HUES6 (cell line): Measurements from ENCODE around the gene STEAP4.

Experiments used
- H3K27ac ChIP-seq: 2 replicates; pipeline ENCODE4 v1.7.0; 2013; ENCODE audit warnings: low read depth, mild to moderate bottlenecking, low read length, inconsistent platforms
- H3K27me3 ChIP-seq: 2 replicates; pipeline ENCODE4 v1.6.1; 2013; ENCODE audit warnings: low read length; ENCODE audit not compliant: control insufficient read depth, insufficient read depth
- H3K36me3 ChIP-seq: 2 replicates; pipeline ENCODE4 v1.6.1; 2013; ENCODE audit warnings: low read length; ENCODE audit not compliant: control insufficient read depth, insufficient read depth
- H3K4me1 ChIP-seq: 2 replicates; pipeline ENCODE4 v1.6.1; 2013; ENCODE audit warnings: low read length; ENCODE audit not compliant: control insufficient read depth, insufficient read depth
- H3K4me3 ChIP-seq: 2 replicates; pipeline ENCODE4 v1.5.1; 2013; ENCODE audit warnings: low read depth, low read length
- H3K9ac ChIP-seq: one replicate; pipeline ENCODE4 v1.6.1; 2013; ENCODE audit warnings: mild to moderate bottlenecking, low read length
- H3K9me3 ChIP-seq: 2 replicates; pipeline ENCODE4 v1.6.1; 2013; ENCODE audit warnings: low read depth, low read length; ENCODE audit not compliant: control insufficient read depth, insufficient read depth

The STEAP4 gene

DNA sequence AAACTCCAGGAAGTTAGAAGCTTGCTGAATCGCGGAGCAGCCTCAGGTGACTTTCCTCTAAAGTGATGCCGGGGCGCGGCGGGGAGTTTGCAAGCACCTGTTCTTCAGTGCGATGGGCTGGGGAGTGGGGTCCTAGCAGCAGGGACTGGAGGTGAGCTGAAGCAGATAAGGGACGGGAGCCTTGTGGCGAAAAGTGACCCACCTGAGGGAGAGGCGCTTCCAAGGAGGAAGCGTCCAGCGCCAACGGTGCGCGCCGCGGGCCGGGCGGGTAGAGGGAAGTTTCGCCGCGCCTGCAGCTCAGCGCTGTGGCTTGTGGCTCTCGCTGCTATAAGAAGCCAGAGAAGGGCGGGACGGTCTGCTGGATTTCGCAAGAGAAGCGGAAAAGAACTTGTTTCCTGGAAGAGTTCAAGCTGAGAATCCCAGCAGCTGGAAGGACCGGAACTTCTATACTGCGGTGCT lies at the start of gene STEAP4:
Gene STEAP4, minus strand, starts transcription at position 305 of the 459 bp plus-strand sequence. CDS start 22,625 bp downstream, outside the sequence.
- H3K36me3 ChIP-seq, result no peaks in the 10 kb centered on the region
- H3K9me3 ChIP-seq, result no peaks in the 10 kb centered on the region
- no peak within 1 kb of the TSS for H3K9ac ChIP-seq
- no peak within 1 kb of the TSS for H3K27ac ChIP-seq
- H3K4me1 ChIP-seq, result no peaks in the 10 kb centered on the region
- H3K4me3 ChIP-seq, result peak within 1 kb of the TSS; percentile 57
- H3K27me3 ChIP-seq, result peaks cover 28% of the 10 kb centered on the region

DNA sequence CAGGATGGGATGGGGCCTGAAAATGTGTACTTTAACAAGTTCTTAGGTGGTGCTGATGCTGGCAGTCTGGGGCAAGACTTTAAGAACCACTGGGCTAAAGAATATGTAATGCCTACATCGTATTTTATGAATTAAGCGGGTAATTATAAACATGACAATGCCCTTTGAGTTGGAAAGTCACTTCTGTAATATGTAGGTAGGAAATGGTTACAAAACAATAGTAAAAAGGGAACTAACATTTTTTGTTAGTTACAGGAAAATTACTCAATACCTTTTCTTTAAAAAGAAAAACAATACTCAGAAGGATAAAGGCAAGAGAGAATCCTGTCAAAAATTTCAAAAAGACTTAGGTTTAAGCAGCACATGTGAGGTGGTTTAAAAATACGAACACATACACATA lies 48.3 kb upstream of the STEAP4 start:
- no peak overlapping the region for H3K27ac ChIP-seq
- H3K4me1 ChIP-seq, result no peaks in the 10 kb centered on the region
- H3K4me3 ChIP-seq, result no peak overlapping the region
- peaks cover 4% of the 10 kb centered on the region; the same call in 1 of the 2 replicates for H3K9me3 ChIP-seq
- H3K9ac ChIP-seq, result no peak overlapping the region
- no peaks in the 10 kb centered on the region for H3K27me3 ChIP-seq
- no peaks in the 10 kb centered on the region for H3K36me3 ChIP-seq

DNA sequence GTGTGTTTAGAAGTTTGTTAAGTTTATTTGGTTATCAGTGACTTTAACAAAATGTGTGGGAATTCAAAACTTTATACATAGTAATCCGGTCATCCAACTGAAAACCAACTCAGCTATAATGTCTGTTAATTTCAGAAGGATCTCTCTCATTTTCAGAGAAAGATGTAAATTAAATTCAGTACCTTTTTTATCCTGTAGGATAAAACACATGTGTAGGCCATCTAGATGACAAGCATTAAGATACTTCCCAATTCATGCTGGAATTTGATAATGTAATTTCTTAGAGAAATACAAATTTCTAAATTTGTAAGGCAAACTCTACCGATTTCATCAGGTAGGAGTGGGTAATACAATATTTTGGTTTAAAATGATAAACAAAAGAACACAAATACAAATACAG lies 43.4 kb upstream of the STEAP4 start:
- Histone ChIP-seq H3K4me1 (peaks cover 23% of the 10 kb centered on the region), H3K27me3 (no peaks in the 10 kb centered on the region), H3K9ac (no peak overlapping the region), H3K4me3 (no peak overlapping the region), H3K27ac (no peak overlapping the region), H3K36me3 (no peaks in the 10 kb centered on the region), H3K9me3 (no peaks in the 10 kb centered on the region)

DNA sequence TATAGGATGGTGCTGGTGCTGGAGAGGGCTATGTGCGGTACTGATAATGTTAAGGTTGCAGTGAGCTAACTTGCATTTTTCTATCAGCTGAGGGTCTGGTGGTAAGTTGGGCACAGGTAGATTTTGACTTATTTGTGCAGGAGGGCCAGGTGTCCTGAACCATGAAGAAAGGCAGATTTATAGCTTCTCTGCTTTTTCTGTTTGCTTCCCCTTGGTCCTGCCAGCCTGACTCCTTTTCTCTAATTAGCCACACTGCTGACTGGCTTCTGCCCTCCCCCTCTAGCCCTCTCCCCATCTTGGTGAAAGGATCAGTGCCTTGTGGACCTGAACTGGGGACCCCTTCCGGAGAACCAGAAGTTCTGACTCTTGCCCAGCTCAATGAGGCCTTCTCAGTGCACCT lies 40.8 kb upstream of the STEAP4 start:
- peaks cover 23% of the 10 kb centered on the region for H3K4me1 ChIP-seq
- no peaks in the 10 kb centered on the region for H3K9me3 ChIP-seq
- H3K27me3 ChIP-seq, result no peaks in the 10 kb centered on the region
- no peak overlapping the region for H3K9ac ChIP-seq
- H3K27ac ChIP-seq, result no peak overlapping the region
- no peaks in the 10 kb centered on the region for H3K36me3 ChIP-seq
- no peak overlapping the region for H3K4me3 ChIP-seq

DNA sequence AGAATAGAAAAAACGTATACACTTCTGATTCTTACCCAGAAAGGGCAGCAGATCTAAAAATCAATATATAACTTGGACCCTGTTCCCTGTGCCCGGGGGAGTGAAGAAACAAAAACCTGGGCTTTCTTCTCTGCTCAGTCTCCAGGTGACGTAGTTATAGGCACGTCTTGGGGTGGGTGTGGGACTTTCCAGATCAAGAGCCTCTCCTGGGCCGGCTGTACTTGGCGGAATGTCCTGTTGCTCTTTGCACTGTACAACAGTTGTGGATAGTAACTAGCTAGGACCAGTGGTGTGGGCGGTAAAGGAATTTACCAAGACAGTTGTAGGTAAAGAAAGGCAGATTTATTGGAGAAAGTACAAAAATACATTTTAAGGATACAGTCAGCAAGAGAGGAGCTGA lies 40.4 kb upstream of the STEAP4 start:
- Histone ChIP-seq H3K9me3 (no peaks in the 10 kb centered on the region), H3K4me1 (peaks cover 23% of the 10 kb centered on the region), H3K4me3 (no peak overlapping the region), H3K27me3 (no peaks in the 10 kb centered on the region), H3K36me3 (no peaks in the 10 kb centered on the region), H3K27ac (no peak overlapping the region), H3K9ac (no peak overlapping the region)

DNA sequence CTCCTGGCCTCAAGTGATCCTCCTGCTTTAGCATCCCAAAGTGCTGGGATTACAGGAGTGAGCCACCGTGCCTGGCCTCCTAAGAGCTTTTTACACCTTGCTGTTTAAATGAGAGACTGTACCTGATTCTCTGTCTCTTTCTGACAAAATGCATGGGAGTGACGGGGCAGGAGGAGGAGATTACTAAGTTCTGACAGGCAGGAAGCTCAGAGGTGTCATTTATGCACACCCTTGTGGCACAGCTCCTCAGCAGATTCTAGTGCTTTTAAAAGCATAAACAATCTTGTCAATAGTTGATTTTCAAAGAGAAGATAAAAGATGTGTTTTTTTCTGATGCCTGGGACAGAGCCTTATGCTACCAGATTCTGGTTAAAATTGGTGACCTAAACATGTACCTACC lies 39.7 kb upstream of the STEAP4 start:
- H3K27ac ChIP-seq, result no peak overlapping the region
- H3K9ac ChIP-seq, result no peak overlapping the region
- peaks cover 23% of the 10 kb centered on the region for H3K4me1 ChIP-seq
- no peaks in the 10 kb centered on the region for H3K9me3 ChIP-seq
- H3K36me3 ChIP-seq, result no peaks in the 10 kb centered on the region
- H3K4me3 ChIP-seq, result no peak overlapping the region
- no peaks in the 10 kb centered on the region for H3K27me3 ChIP-seq

DNA sequence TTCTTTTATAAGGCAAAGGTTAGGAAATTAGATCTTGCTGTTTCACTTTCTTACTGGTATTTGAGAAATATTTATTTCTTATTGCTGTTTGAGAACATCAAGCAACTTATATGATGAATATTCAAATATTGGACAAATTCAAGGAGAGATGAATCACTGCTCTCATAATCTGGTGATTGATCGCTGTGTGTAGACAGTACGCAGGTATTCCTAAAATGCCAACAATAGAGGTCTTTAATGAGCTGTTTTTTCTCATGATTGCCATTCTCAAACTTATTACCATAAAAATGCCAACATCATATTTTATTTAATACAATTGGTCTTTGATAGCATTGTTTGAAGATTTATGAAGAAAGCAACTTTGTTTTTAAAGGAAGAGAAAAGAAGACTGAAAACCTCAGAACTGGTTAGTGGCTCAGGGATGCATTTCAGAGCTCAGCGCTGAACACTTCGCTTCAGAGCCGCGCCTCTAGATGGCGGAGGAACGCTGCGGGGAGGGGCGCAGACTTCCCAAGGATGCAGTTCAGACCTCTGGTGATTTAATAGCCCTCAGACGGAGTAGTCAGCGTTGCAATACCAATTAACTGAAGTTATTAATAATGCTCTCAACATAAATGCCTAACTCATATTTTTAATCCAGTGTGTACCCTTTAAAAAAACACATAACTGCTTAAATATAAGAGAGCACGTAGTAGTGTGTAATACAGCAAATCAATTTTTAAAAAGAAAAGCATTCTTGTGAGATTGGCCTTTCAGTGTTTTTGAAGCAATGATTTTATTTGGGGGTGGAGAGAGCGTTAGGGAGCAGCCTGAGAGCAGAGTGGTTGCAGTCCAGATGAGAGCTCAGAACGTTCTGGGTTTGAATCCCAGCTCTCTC lies 38.5 kb upstream of the STEAP4 start:
- H3K4me3 ChIP-seq, result no peak overlapping the region
- no peak overlapping the region for H3K9ac ChIP-seq
- peaks cover 23% of the 10 kb centered on the region for H3K4me1 ChIP-seq
- no peaks in the 10 kb centered on the region for H3K9me3 ChIP-seq
- no peaks in the 10 kb centered on the region for H3K36me3 ChIP-seq
- no peak overlapping the region for H3K27ac ChIP-seq
- no peaks in the 10 kb centered on the region for H3K27me3 ChIP-seq

DNA sequence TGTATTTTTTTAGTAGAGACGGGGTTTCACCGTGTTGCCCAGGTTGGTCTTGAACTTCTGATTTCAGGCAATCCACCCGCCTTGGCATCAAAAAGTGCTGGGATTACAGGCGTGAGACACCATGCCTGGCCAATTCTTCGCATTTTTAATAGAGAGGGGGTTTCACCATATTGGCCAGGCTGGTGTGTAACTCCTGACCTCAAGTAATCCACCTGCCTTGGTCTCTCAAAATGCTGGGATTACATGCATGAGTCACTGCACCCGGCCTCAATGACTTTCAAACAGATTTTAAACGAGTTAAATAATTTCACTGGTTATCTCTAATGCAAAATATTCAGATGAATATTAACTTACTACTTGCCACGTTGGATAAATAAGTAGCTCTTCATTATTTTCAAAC lies 37.6 kb upstream of the STEAP4 start:
- Histone ChIP-seq H3K36me3 (no peaks in the 10 kb centered on the region), H3K27me3 (no peaks in the 10 kb centered on the region), H3K4me1 (peaks cover 23% of the 10 kb centered on the region), H3K27ac (no peak overlapping the region), H3K9me3 (no peaks in the 10 kb centered on the region), H3K4me3 (no peak overlapping the region), H3K9ac (no peak overlapping the region)

DNA sequence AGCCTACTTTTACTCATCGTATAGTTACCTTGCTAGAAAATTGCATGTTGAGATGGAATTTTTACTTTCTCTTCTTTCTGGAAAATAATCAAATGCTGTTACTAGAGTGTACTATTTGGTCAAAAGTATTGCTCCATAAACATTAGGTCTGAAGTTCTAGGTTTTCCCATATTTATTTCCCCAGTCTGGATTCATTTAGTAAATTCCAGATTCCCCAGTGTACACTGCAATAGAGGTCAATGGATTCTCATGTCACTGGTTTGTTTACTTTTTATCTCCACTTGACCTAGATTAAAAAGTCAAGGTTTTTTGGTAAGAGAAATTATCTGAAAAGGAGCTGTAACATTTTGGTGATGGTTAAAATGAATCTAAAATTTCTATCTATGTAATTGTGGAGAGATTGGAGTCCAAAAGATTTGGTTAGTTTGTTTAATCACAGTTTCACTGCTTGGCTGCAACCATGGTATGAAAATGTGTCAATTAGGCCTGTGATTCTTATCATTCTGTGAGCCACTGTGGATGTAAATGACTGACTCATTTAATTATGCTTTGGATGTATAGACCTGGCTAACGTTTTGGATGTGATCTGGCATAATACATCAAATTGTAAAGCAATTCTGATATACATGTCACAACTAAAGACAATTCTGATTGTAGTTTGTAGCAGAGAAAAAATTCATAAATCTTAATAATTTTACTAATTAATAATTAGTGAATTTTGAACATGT lies 32.7 kb upstream of the STEAP4 start:
- Histone ChIP-seq H3K9ac (no peak overlapping the region), H3K27me3 (no peaks in the 10 kb centered on the region), H3K4me1 (no peaks in the 10 kb centered on the region), H3K36me3 (no peaks in the 10 kb centered on the region), H3K4me3 (no peak overlapping the region), H3K27ac (no peak overlapping the region), H3K9me3 (no peaks in the 10 kb centered on the region)

DNA sequence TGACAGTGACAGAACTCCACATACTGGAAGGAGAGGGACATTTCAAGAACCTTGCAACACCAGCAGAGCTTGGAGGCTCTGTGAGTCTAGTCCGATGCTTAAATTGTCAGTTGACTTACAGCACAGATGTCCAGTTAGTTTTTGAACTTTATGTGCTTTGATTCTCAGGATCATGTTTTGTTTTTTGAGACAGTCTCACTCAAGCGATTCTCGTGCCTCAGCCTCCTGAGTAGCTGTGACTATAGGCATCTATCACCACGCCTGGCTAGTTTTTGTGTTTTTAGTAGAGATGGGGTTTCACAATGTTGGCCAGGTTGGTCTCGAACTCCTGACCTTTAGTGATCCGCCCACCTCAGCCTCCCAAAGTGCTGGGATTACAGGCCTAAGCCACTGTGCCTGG lies 31.8 kb upstream of the STEAP4 start:
- Histone ChIP-seq H3K27ac (no peak overlapping the region), H3K36me3 (no peaks in the 10 kb centered on the region), H3K9ac (no peak overlapping the region), H3K4me1 (no peaks in the 10 kb centered on the region), H3K9me3 (no peaks in the 10 kb centered on the region), H3K27me3 (no peaks in the 10 kb centered on the region), H3K4me3 (no peak overlapping the region)

DNA sequence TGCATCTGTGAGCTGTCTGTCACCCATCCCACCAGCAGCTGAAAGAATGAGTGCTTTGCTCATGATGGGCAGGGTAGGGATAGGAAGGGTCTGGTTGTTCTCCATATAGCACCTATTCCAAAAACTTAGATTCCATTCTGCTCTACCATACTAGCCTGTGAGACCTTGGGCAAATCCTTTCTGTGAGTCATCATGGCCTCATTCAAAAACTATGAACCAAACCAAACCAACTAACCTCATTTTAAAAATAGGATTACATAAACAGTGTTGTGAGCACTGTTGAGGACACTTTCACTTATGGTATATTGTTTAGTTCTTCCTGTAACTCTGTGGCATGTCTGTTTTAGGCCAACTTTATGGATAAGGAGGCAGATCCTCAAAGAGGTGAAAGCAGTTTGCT lies 30.9 kb upstream of the STEAP4 start:
- Histone ChIP-seq H3K9ac (no peak overlapping the region), H3K4me3 (no peak overlapping the region), H3K9me3 (no peaks in the 10 kb centered on the region), H3K27me3 (no peaks in the 10 kb centered on the region), H3K4me1 (no peaks in the 10 kb centered on the region), H3K27ac (no peak overlapping the region), H3K36me3 (no peaks in the 10 kb centered on the region)
